Measurements from ENCODE around the gene PLEKHG5. TPM values are rescaled to one million over a fixed set of nuclear protein-coding genes. Genes with fewer than 3 reads are reported as not detected.
A peak's percentile ranks its signal among the peaks of the same experiment; 100 is the strongest.

Gene PLEKHG5
- total and polyA plus RNA-seq, 2 donors (not counting 1 experiment from before 2014, with no cell fraction given) = 0.13 to 0.20 TPM

GRCh38 chr1:6461051-6461530 is 30.4 kb downstream of the PLEKHG5 start:
- 98% methylated on average over 40 of the region's 40 CpGs for WGBS (ENCODE audit: insufficient coverage)

More at GRCh38 chr1:6461051-6461530, 30.4 kb downstream of the PLEKHG5 start:
- Histone ChIP-seq H3K4me1 (ENCODE audit: control insufficient read depth in 2 of 2, insufficient read depth in 2 of 2, low read length in 2 of 2) (peaks cover 16 to 23% of the 10 kb centered on the region in 2 donors), H2AFZ (ENCODE audit: insufficient read depth, low read depth, low read length, poor library complexity, severe bottlenecking) (no peak overlapping the region), H4K20me1 (ENCODE audit: control insufficient read depth, insufficient read depth, low read length, poor library complexity, severe bottlenecking) (no peaks in the 10 kb centered on the region), H3K9ac (ENCODE audit: low read length) (no peak overlapping the region), H3K27me3 (replicated peaks in 1 of 4; ENCODE audit: control extremely low read depth in 1 of 4, control insufficient read depth in 3 of 4, insufficient read depth in 4 of 4, low read length in 3 of 4) (peaks cover 0 to 52% (median 20%) of the 10 kb centered on the region in 4 experiments), H3K36me3 (replicated peaks in 1 of 2; ENCODE audit: control extremely low read depth in 1 of 2, control insufficient read depth in 1 of 2, extremely low read depth in 1 of 2, insufficient read depth in 2 of 2, low read length in 1 of 2) (no peaks in the 10 kb centered on the region), H3K9me3 (ENCODE audit: control extremely low read depth in 1 of 3, control insufficient read depth in 2 of 3, insufficient read depth in 1 of 3, low read length in 2 of 3) (no peaks in the 10 kb centered on the region), H3K4me2 (replicated peaks; ENCODE audit: low read depth, low read length, poor library complexity, severe bottlenecking) (peak overlapping the region; percentile 72), H3K27ac (ENCODE audit: low read length in 2 of 2) (no peak overlapping the region), H3K79me2 (ENCODE audit: control insufficient read depth, insufficient read depth, low read length) (no peaks in the 10 kb centered on the region), H3K4me3 (ENCODE audit: control extremely low read depth in 1 of 5, extremely low read depth in 1 of 5, insufficient read depth in 1 of 5, low read depth in 2 of 5, low read length in 4 of 5) (no peak overlapping the region)
- H3K27me3 Mint-ChIP-seq = peaks cover 42% of the 10 kb centered on the region
- intact Hi-C loops (cut with micrococcal nuclease) = no loop called here
- H3K9me3 Mint-ChIP-seq (ENCODE audit: insufficient read depth) = no peaks in the 10 kb centered on the region
- ChIA-PET POLR2A (no interaction called here), CTCF (no interaction called here)
- ATAC-seq (ENCODE audit: low read depth) (no peak), DNase-seq (no peak)
- H3K4me3 Mint-ChIP-seq = peak overlapping the region; percentile 71
- no peak overlapping the region for H3K27ac Mint-ChIP-seq
- no peak for TF ChIP-seq EZH2 (IDR thresholded peaks at IDR 0.05; ENCODE audit: borderline replicate concordance, insufficient read depth, low read depth, low read length, poor library complexity, severe bottlenecking)
- TF ChIP-seq CTCF (IDR thresholded peaks at IDR 0.05) = no peak
- peaks cover 23% of the 10 kb centered on the region for H3K4me1 Mint-ChIP-seq

Data from B cell (primary cell).